Measurements from ENCODE around the gene VAC14.

DNA sequence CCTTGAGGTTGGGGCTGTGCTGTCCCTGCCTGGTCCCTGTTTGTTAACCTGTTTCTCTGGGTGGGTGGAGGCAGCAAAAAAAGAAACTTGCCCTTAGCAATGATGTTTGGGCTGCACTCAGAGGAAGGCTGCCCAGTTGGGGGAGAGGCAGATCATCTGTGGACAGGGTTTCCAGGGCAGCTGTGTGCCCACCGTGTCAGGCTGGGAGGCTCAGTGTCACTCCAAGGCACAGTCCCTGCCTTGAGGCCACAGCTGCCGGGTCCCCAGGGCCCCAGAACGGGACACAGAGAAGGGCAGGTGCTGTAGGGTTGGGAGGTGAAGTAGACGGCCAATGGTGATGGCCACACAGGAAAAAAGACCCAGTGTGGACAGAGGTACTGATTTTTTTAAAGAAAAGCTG lies 150.7 kb downstream of the VAC14 start:
- TF ChIP-seq, protein P1, sequence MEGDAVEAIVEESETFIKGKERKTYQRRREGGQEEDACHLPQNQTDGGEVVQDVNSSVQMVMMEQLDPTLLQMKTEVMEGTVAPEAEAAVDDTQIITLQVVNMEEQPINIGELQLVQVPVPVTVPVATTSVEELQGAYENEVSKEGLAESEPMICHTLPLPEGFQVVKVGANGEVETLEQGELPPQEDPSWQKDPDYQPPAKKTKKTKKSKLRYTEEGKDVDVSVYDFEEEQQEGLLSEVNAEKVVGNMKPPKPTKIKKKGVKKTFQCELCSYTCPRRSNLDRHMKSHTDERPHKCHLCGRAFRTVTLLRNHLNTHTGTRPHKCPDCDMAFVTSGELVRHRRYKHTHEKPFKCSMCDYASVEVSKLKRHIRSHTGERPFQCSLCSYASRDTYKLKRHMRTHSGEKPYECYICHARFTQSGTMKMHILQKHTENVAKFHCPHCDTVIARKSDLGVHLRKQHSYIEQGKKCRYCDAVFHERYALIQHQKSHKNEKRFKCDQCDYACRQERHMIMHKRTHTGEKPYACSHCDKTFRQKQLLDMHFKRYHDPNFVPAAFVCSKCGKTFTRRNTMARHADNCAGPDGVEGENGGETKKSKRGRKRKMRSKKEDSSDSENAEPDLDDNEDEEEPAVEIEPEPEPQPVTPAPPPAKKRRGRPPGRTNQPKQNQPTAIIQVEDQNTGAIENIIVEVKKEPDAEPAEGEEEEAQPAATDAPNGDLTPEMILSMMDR (IDR thresholded peaks at IDR 0.05) = no peak
- TF ChIP-seq POLR2A (IDR thresholded peaks at IDR 0.05) = no peak

Data from esophagus squamous epithelium (tissue), 4 donors.